ENCODE data around the gene SNCAIP. TPM values are rescaled to one million over a fixed set of nuclear protein-coding genes. Genes with fewer than 3 reads are reported as not detected.

The SNCAIP gene
- total and polyA plus RNA-seq, 9 of the 15 experiments (the other 6 are each of a cell fraction or from before 2014, with no cell fraction given), result 0.04 TPM; not detected in 8

DNA sequence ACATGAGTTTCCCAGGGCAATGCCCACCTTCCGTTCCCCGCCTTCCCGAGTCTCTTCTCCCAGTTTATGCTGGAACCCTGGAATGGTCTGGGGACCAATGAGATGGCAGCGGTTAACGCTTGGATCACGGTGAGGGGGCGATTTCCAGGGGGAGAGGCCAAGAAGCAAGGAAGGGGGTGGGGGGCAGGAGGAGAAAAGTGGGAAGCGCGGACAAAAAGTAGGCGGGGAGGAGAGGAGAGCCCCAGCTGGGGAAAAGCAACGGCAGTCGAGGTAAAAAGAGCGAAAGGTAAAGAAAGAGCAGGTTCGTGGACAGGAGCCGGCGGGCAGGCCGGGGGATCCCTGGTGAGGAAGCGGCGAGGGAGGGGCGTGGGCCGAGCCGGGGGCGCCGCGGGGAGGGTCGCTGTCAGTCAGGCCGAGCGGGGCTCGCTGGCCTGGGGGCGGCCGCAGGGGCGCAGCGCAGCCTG is 508 bp upstream of the SNCAIP start (continued):
- TF ChIP-seq SAFB2 (IDR thresholded peaks at IDR 0.05; ENCODE audit: borderline replicate concordance, low read depth, low read length, severe bottlenecking), result no peak
- no peak for TF ChIP-seq ZFP36 (IDR thresholded peaks at IDR 0.05; ENCODE audit: low read depth, low read length, partially characterized antibody)
- no peak for TF ChIP-seq KAT8 (IDR thresholded peaks at IDR 0.05; ENCODE audit: low read depth)
- TF ChIP-seq, protein P1, sequence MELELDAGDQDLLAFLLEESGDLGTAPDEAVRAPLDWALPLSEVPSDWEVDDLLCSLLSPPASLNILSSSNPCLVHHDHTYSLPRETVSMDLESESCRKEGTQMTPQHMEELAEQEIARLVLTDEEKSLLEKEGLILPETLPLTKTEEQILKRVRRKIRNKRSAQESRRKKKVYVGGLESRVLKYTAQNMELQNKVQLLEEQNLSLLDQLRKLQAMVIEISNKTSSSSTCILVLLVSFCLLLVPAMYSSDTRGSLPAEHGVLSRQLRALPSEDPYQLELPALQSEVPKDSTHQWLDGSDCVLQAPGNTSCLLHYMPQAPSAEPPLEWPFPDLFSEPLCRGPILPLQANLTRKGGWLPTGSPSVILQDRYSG (tag; conservative IDR thresholded peaks at IDR 0.05; ENCODE audit: low read depth), result no peak
- TF ChIP-seq, protein P2, sequence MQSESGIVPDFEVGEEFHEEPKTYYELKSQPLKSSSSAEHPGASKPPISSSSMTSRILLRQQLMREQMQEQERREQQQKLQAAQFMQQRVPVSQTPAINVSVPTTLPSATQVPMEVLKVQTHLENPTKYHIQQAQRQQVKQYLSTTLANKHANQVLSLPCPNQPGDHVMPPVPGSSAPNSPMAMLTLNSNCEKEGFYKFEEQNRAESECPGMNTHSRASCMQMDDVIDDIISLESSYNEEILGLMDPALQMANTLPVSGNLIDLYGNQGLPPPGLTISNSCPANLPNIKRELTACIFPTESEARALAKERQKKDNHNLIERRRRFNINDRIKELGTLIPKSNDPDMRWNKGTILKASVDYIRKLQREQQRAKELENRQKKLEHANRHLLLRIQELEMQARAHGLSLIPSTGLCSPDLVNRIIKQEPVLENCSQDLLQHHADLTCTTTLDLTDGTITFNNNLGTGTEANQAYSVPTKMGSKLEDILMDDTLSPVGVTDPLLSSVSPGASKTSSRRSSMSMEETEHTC (IDR thresholded peaks at IDR 0.05), result no peak
- TF ChIP-seq TARDBP (IDR thresholded peaks at IDR 0.05), result no peak
- TF ChIP-seq, protein P3, sequence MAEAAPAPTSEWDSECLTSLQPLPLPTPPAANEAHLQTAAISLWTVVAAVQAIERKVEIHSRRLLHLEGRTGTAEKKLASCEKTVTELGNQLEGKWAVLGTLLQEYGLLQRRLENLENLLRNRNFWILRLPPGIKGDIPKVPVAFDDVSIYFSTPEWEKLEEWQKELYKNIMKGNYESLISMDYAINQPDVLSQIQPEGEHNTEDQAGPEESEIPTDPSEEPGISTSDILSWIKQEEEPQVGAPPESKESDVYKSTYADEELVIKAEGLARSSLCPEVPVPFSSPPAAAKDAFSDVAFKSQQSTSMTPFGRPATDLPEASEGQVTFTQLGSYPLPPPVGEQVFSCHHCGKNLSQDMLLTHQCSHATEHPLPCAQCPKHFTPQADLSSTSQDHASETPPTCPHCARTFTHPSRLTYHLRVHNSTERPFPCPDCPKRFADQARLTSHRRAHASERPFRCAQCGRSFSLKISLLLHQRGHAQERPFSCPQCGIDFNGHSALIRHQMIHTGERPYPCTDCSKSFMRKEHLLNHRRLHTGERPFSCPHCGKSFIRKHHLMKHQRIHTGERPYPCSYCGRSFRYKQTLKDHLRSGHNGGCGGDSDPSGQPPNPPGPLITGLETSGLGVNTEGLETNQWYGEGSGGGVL (CRISPR knock-in tag; IDR thresholded peaks at IDR 0.05), result no peak
